K562 (cell line): ENCODE results near the gene CACNA2D4. TPM values are rescaled to one million over a fixed set of nuclear protein-coding genes. Genes with fewer than 3 reads are reported as not detected.
A peak's percentile ranks its signal among the peaks of the same experiment; 100 is the strongest.

Experiments used
- ATAC-seq: fragments of 200-7000 bp; cut with Tn5 transposase; 3 replicates; pipeline ENCODE4 v1.9.1; 2020; ENCODE audit warnings: moderate library complexity
- Bru-seq: library from RNA; stranded (reverse); fragments of 400-500 nt; gene quantifications from one replicate; lab custom pipeline; 2021; lab: Mats Ljungman, UMichigan
- BruChase-seq, 2 experiments: library from RNA; stranded (reverse); fragments of 400-500 nt; gene quantifications; one replicate each; lab custom pipeline; 2021; lab: Mats Ljungman, UMichigan
- BruUV-seq: library from RNA; stranded (reverse); fragments of 400-500 nt; replicated peaks from 2 replicates; lab custom pipeline; 2021; lab: Mats Ljungman, UMichigan
- CTCF ChIA-PET: fragments of 300-600 bp; formaldehyde crosslinking; extraction: SDS; loops from one replicate; lab custom pipeline; 2021; ENCODE audit warnings: low intra/inter-chr PET ratio; lab: Yijun Ruan, JAX
- POLR2A ChIA-PET: fragments of 300-600, 350-650 bp; sonication (Branson Sonifier 250); formaldehyde crosslinking; extraction: SDS; loops from one replicate; lab custom pipeline; 2021; ENCODE audit warnings: antibody characterized with exemption, inconsistent platforms; lab: Yijun Ruan, JAX
- DNase-seq, 4 experiments: peaks; one replicate each; pipeline versions ENCODE4 v3.0.0 to v3.0.0-alpha.2; 2011 to 2018; ENCODE audit warnings: low spot score in 3 of 4, mixed read lengths in 3 of 4; ENCODE audit errors: extremely low read depth in 1 of 4
- FAIRE-seq: peaks from 2 replicates; lab custom pipeline; 2011; peaks lifted over from hg19 to GRCh38; lab: Jason Lieb, UNC
- H2AFZ ChIP-seq: 2 replicates; pipeline ENCODE4 v1.6.0; 2011; ENCODE audit warnings: low read depth, low read length, control low read depth, inconsistent platforms
- H3K27ac ChIP-seq: fragments of 200-600 bp; 3 replicates; pipeline ENCODE4 v1.8.0; 2011; ENCODE audit warnings: low read depth, mild to moderate bottlenecking, control low read depth, inconsistent platforms, low read length, moderate library complexity, mixed read lengths; ENCODE audit errors: extremely low read depth
- H3K27me3 ChIP-seq, 2 experiments: fragments of 300-600 bp in 1 of 2; 2 replicates in 1 of 2; 3 replicates in 1 of 2; pipeline versions ENCODE4 v1.6.0 to v1.8.0; 2011; ENCODE audit warnings: inconsistent platforms in 2 of 2, low read length in 2 of 2, mild to moderate bottlenecking in 1 of 2, mixed read lengths in 1 of 2, moderate library complexity in 1 of 2; ENCODE audit not compliant: control insufficient read depth in 2 of 2, insufficient read depth in 2 of 2
- H3K36me3 ChIP-seq: fragments of 300-600 bp; 3 replicates; pipeline ENCODE4 v1.8.0; 2011; ENCODE audit warnings: mild to moderate bottlenecking, low read length, inconsistent platforms; ENCODE audit not compliant: control insufficient read depth, insufficient read depth
- H3K4me1 ChIP-seq, 2 experiments: fragments of 200-600 bp in 1 of 2; replicated peaks in 1 of 2; 2 replicates in 1 of 2; 3 replicates in 1 of 2; pipeline versions ENCODE4 v1.5.1 to v1.8.0; 2011; ENCODE audit warnings: inconsistent platforms in 2 of 2, low read length in 2 of 2, mild to moderate bottlenecking in 1 of 2, mixed read lengths in 1 of 2, moderate library complexity in 1 of 2; ENCODE audit not compliant: control insufficient read depth in 2 of 2, insufficient read depth in 2 of 2
- H3K4me2 ChIP-seq: 2 replicates; pipeline ENCODE4 v1.6.1; 2011; ENCODE audit warnings: low read length, control low read depth, inconsistent platforms, mixed read lengths; ENCODE audit not compliant: insufficient read depth
- H3K4me3 ChIP-seq: fragments of 200-600 bp; sonication (generic), shearing (Covaris generic); 2 replicates; pipeline ENCODE4 v1.5.1; 2016; ENCODE audit warnings: control low read depth, inconsistent platforms
- H3K79me2 ChIP-seq: fragments of 200-600 bp; 3 replicates; pipeline ENCODE4 v1.8.0; 2011; ENCODE audit warnings: low read length, inconsistent platforms; ENCODE audit not compliant: control insufficient read depth, insufficient read depth
- H3K9ac ChIP-seq, 2 experiments: 2 replicates each; pipeline versions ENCODE4 v1.6.0 to v1.6.1; 2011; ENCODE audit warnings: low read depth in 2 of 2, low read length in 2 of 2, control low read depth in 1 of 2, inconsistent platforms in 1 of 2, mild to moderate bottlenecking in 1 of 2, mixed read lengths in 1 of 2; ENCODE audit not compliant: insufficient read depth in 1 of 2
- H3K9me1 ChIP-seq: one replicate; pipeline ENCODE4 v1.6.0; 2011; ENCODE audit warnings: inconsistent platforms, mild to moderate bottlenecking, low read length, moderate library complexity; ENCODE audit not compliant: control insufficient read depth, insufficient read depth
- H3K9me3 ChIP-seq: replicated peaks from 2 replicates; pipeline ENCODE4 v1.5.1; 2011; ENCODE audit warnings: low read depth, low read length, inconsistent platforms; ENCODE audit not compliant: control insufficient read depth, insufficient read depth
- H4K20me1 ChIP-seq: replicated peaks from 2 replicates; pipeline ENCODE4 v1.6.1; 2011; ENCODE audit warnings: low read length, inconsistent platforms, mixed read lengths; ENCODE audit not compliant: control insufficient read depth, insufficient read depth
- E4F1 ChIP-seq: fragments of 250-450 bp; sonication (Bioruptor Pico); IDR thresholded peaks from 2 replicates; pipeline ENCODE4 v1.5.0; 2021; ENCODE audit warnings: mild to moderate bottlenecking, borderline replicate concordance
- PYGO2 ChIP-seq: fragments of 450-650 bp; IDR thresholded peaks from 2 replicates; pipeline ENCODE4 v1.6.1; 2016; ENCODE audit warnings: mild to moderate bottlenecking, missing genetic modification characterization, moderate library complexity, missing compliant biosample characterization
- ZNF24 ChIP-seq: fragments of 450-650 bp; IDR thresholded peaks from 2 replicates; pipeline ENCODE4 v1.6.1; 2016
- ZNF586 ChIP-seq: fragments of 450-650 bp; formaldehyde crosslinking; conservative IDR thresholded peaks from 2 replicates; pipeline ENCODE4 v1.4.0; 2020; ENCODE audit warnings: mild to moderate bottlenecking, moderate library complexity
- WGBS: fragments of 100-300 bp; shearing (Covaris generic); methylation state at CpG from one replicate; pipeline ENCODE4 v1.1.6; 2016; ENCODE audit warnings: low coverage, mixed read lengths; ENCODE audit not compliant: insufficient coverage; ENCODE audit errors: missing lambda C conversion rate; 5-methylcytosine and 5-hydroxymethylcytosine counted together
- in situ Hi-C: fragments of 300-500 bp; cut with MboI; formaldehyde crosslinking; loops from 4 replicates; pipeline ENCODE4 v1.15.0; 2018; ENCODE audit warnings: inconsistent platforms, mixed read lengths
- intact Hi-C: fragments of 100-400 bp; cut with micrococcal nuclease; formaldehyde crosslinking; loops from 2 replicates; pipeline ENCODE4 v1.14.2; 2022
- long read RNA-seq, 3 experiments: library from polyadenylated mRNA in 2 of 3; library from RNA in 1 of 3; unstranded in 2 of 3; stranded (forward) in 1 of 3; transcript quantifications; one replicate each; pipeline ENCODE4 v2.0.0, GENCODE V29; 2019 to 2022
- polyA minus RNA-seq, 3 experiments: library from RNA; depleted of rRNA, polyadenylated mRNA; stranded (reverse); fragments of >200 nt; gene quantifications; 2 replicates each; pipeline ENCODE4 v1.2.3, GENCODE V29; 2011
- polyA plus RNA-seq, 8 experiments: library from polyadenylated mRNA; depleted of rRNA in 4 of 8; stranded (reverse) in 5 of 8; unstranded in 3 of 8; fragments of >200 nt; fragmentation: Nextera tagmentation in 2 of 8; fragmentation: Illumina TruSeq in 1 of 8; extraction: Ambion mirVana in 2 of 8; extraction: Trizol in 1 of 8; gene quantifications; 2 replicates each; pipeline versions ENCODE4 v1.2.1 to v1.2.3, GENCODE V29; 2011 to 2014; ENCODE audit warnings: inconsistent platforms in 1 of 8, missing spikeins in 1 of 8
- total RNA-seq, 7 experiments: library from RNA; depleted of rRNA in 6 of 7; stranded (reverse); fragments of >200 nt in 6 of 7; fragmentation: Illumina TruSeq in 2 of 7; extraction: Trizol in 2 of 7; gene quantifications; 2 replicates each; pipeline versions ENCODE4 v1.2.1 to v1.2.3, GENCODE V29; 2011 to 2021; ENCODE audit warnings: low replicate concordance in 1 of 7

Gene CACNA2D4
- 0.09 and 0.21 TPM in 2 replicates for total RNA-seq (2011; cell fraction: chromatin; rRNA removed; ENCODE audit: low replicate concordance)
- total RNA-seq (2011; cell fraction: nucleolus; rRNA removed): 0.33 and 1.2 TPM in 2 replicates
- total RNA-seq (2011; cell fraction: nucleoplasm; rRNA removed): 0.07 TPM in 1 of 2 replicates, not detected in the other
- total RNA-seq (2014; rRNA removed): 0.29 TPM in 1 of 2 replicates, not detected in the other
- 0.04 TPM in 1 of 2 replicates, not detected in the other for total RNA-seq (2014; rRNA removed; fragmentation: Illumina TruSeq; extraction: Trizol)
- total RNA-seq (2015; rRNA removed; fragmentation: Illumina TruSeq; extraction: Trizol): 0.30 and 0.43 TPM in 2 replicates
- total RNA-seq (2021): 0.27 and 0.69 TPM in 2 replicates
- polyA plus RNA-seq (2011; rRNA removed): 0.33 and 0.79 TPM in 2 replicates
- 0.34 and 0.97 TPM in 2 replicates for polyA plus RNA-seq (2011; cell fraction: cytosol; rRNA removed)
- 2.6 and 2.7 TPM in 2 replicates for polyA plus RNA-seq (2011; cell fraction: nucleus; rRNA removed)
- 0.69 and 4.2 TPM in 2 replicates for polyA plus RNA-seq (2012)
- 0.39 and 0.44 TPM in 2 replicates for polyA plus RNA-seq (2014; fragmentation: Illumina TruSeq; extraction: Trizol)
- not detected for polyA plus RNA-seq (2014; fragmentation: Nextera tagmentation; extraction: Ambion mirVana)
- 0.41 and 2.1 TPM in 2 replicates for polyA plus RNA-seq (2014; rRNA removed)
- 0.11 and 0.81 TPM in 2 replicates for polyA minus RNA-seq (2011; rRNA and poly(A)+ RNA removed)
- polyA minus RNA-seq (2011; cell fraction: cytosol; rRNA and poly(A)+ RNA removed): not detected in 2 replicates
- 1.00 and 1.5 TPM in 2 replicates for polyA minus RNA-seq (2011; cell fraction: nucleus; rRNA and poly(A)+ RNA removed)
- Bru-seq, nascent RNA: percentile 6 among the genes with signal in this experiment
- BruChase-seq, experiment 1, labeled RNA remaining after a 2-hour chase: percentile 5 among the genes with signal in this experiment
- percentile 6 among the genes with signal in this experiment for BruChase-seq, experiment 2, labeled RNA remaining after a 6-hour chase
- long read RNA-seq, experiment 1: 0 reads
- long read RNA-seq, experiment 2: 0 reads
- long read RNA-seq, experiment 3: 0 reads

- Histone ChIP-seq H4K20me1 (no peaks in the 10 kb centered on the region), H3K9me3 (no peaks in the 10 kb centered on the region), H3K4me1 (peaks cover 36 to 50% of the 10 kb centered on the region in 2 experiments), H3K27ac (no peak within 1 kb of the TSS), H2AFZ (peak within 1 kb of the TSS; percentile 57; the same call in 1 of the 2 replicates), H3K36me3 (no peaks in the 10 kb centered on the region), H3K4me3 (no peak within 1 kb of the TSS), H3K27me3 (0 out of 5 replicates have a peak, but pooled peaks cover under 1 to 3% of the 10 kb centered on the region in 2 experiments), H3K9me1 (no peaks in the 10 kb centered on the region), H3K79me2 (no peaks in the 10 kb centered on the region), H3K9ac (peak within 1 kb of the TSS in 1 of 2 experiments; percentile 68; a peak in 2 of 4 replicates), H3K4me2 (peak within 1 kb of the TSS; percentile 53)
- ChIA-PET CTCF (no interaction called here), POLR2A (interaction anchor here (0.6 to 1.0 kb wide), 3 partner anchors 12 to 151 kb away, joined by 3 to 4 read pairs (median 3); no protein-coding TSS in a partner anchor)
- WGBS: 24% methylated on average over 7 of the region's 18 CpGs
- peak in 2 of 4 experiments; percentile 27 to 35 for DNase-seq
- peak; percentile 6 for FAIRE-seq
- intact Hi-C loops: loop anchor here (10.0 kb wide), 1 partner anchor 103 kb away; no protein-coding TSS in a partner anchor
- no peak; the same call in 2 of the 3 replicates for ATAC-seq
- no TSS peak for BruUV-seq
- in situ Hi-C loops: no loop called here
- TF ChIP-seq ZNF24 (no peak), PYGO2 (tag) (no peak), E4F1 (no peak), ZNF586 (CRISPR knock-in tag) (no peak)
Observed at GRCh38 chr12:1918081-1918883, at the start of gene CACNA2D4. Gene CACNA2D4 (minus strand): TSS chr12:1918652. CDS start chr12:1918473, 179 bp downstream.
